Neural cell (in vitro differentiated cells): ENCODE results near the gene ENGASE. TPM values are rescaled to one million over a fixed set of nuclear protein-coding genes. Genes with fewer than 3 reads are reported as not detected.

Experiments used
- H2AFZ ChIP-seq: fragments of 200-600, 300-800 bp; sonication (generic), shearing (Covaris generic); 2 replicates; pipeline ENCODE4 v1.6.0; 2014; ENCODE audit warnings: low read depth, mild to moderate bottlenecking, antibody characterized with exemption, low read length, moderate library complexity
- H3F3A ChIP-seq: fragments of 200-600 bp; shearing (Covaris generic); 2 replicates; pipeline ENCODE4 v1.6.1; 2016; ENCODE audit warnings: mild to moderate bottlenecking, moderate library complexity, mixed read lengths, antibody characterized with exemption, low read length; ENCODE audit not compliant: insufficient read depth, poor library complexity, severe bottlenecking
- H3K27ac ChIP-seq: fragments of 200-600, 300-800 bp; sonication (generic), shearing (Covaris generic); 2 replicates; pipeline ENCODE4 v1.5.1; 2014; ENCODE audit warnings: mild to moderate bottlenecking, low read length, moderate library complexity
- H3K27me3 ChIP-seq: fragments of 300-800, 200-600 bp; sonication (generic), shearing (Covaris generic); 2 replicates; pipeline ENCODE4 v1.6.0; 2014; ENCODE audit warnings: mild to moderate bottlenecking, low read depth, low read length, moderate library complexity; ENCODE audit not compliant: insufficient read depth
- H3K36me3 ChIP-seq: fragments of 300-800, 200-600 bp; sonication (generic), shearing (Covaris generic); 2 replicates; pipeline ENCODE4 v1.5.1; 2014; ENCODE audit warnings: mild to moderate bottlenecking, antibody characterized with exemption, low read length, moderate library complexity; ENCODE audit not compliant: insufficient read depth
- H3K4me2 ChIP-seq: fragments of 300-800, 200-600 bp; sonication (generic), shearing (Covaris generic); 2 replicates; pipeline ENCODE4 v1.6.0; 2014; ENCODE audit warnings: mild to moderate bottlenecking, low read length
- H3K4me3 ChIP-seq: fragments of 300-800, 200-600 bp; sonication (generic), shearing (Covaris generic); 2 replicates; pipeline ENCODE4 v1.5.1; 2014; ENCODE audit warnings: mild to moderate bottlenecking, low read length, moderate library complexity
- H3K79me2 ChIP-seq: fragments of 200-600 bp; shearing (Covaris generic); replicated peaks from 2 replicates; pipeline ENCODE4 v1.6.0; 2014; ENCODE audit warnings: mild to moderate bottlenecking, low read length, moderate library complexity; ENCODE audit not compliant: insufficient read depth
- H3K9ac ChIP-seq: fragments of 300-800, 200-600 bp; sonication (generic), shearing (Covaris generic); 2 replicates; pipeline ENCODE4 v1.6.1; 2016; ENCODE audit warnings: mild to moderate bottlenecking, low read length, mixed read lengths
- H3K9me2 ChIP-seq: fragments of 200-600 bp; shearing (Covaris generic); 2 replicates; pipeline ENCODE4 v1.6.1; 2016; ENCODE audit warnings: mild to moderate bottlenecking, low read length, mixed read lengths; ENCODE audit not compliant: insufficient read depth
- H3K9me3 ChIP-seq: fragments of 200-600, 300-800 bp; sonication (generic), shearing (Covaris generic); 2 replicates; pipeline ENCODE4 v1.6.1; 2016; ENCODE audit warnings: mild to moderate bottlenecking, mixed run types, low read length, moderate library complexity, mixed read lengths
- H4K20me1 ChIP-seq: fragments of 200-600 bp; shearing (Covaris generic); 2 replicates; pipeline ENCODE4 v1.6.1; 2016; ENCODE audit warnings: mild to moderate bottlenecking, mixed run types; ENCODE audit not compliant: insufficient read depth
- EP300 ChIP-seq: fragments of 450-650 bp; conservative IDR thresholded peaks from 2 replicates; pipeline ENCODE4 v1.6.1; 2014; ENCODE audit warnings: antibody characterized with exemption, mild to moderate bottlenecking, moderate library complexity; ENCODE audit not compliant: poor library complexity, severe bottlenecking
- EZH2 ChIP-seq: fragments of 200-600, 300-800 bp; shearing (Covaris generic), sonication (generic); IDR thresholded peaks from 2 replicates; pipeline ENCODE4 v1.6.1; 2014; ENCODE audit warnings: antibody characterized with exemption, low read length, borderline replicate concordance, mild to moderate bottlenecking; ENCODE audit not compliant: insufficient read depth, poor library complexity, severe bottlenecking
- MXI1 ChIP-seq: fragments of 450-650 bp; conservative IDR thresholded peaks from 2 replicates; pipeline ENCODE4 v1.6.1; 2014; ENCODE audit warnings: antibody characterized with exemption, mild to moderate bottlenecking; ENCODE audit not compliant: poor library complexity, severe bottlenecking
- POLR2AphosphoS5 ChIP-seq: IDR thresholded peaks from 2 replicates; pipeline ENCODE4 v1.6.1; 2012
- RAD21 ChIP-seq: fragments of 450-650 bp; conservative IDR thresholded peaks from 2 replicates; pipeline ENCODE4 v1.6.1; 2014; ENCODE audit warnings: antibody characterized with exemption, mild to moderate bottlenecking, moderate library complexity
- REST ChIP-seq: IDR thresholded peaks from 2 replicates; pipeline ENCODE4 v1.6.1; 2012; ENCODE audit warnings: borderline replicate concordance
- SMC3 ChIP-seq: fragments of 450-650 bp; conservative IDR thresholded peaks from 2 replicates; pipeline ENCODE4 v1.6.1; 2014; ENCODE audit warnings: antibody characterized with exemption, mild to moderate bottlenecking, moderate library complexity; ENCODE audit not compliant: poor library complexity
- TAF1 ChIP-seq: IDR thresholded peaks from 2 replicates; pipeline ENCODE4 v1.6.1; 2012; ENCODE audit warnings: low read depth
- polyA plus RNA-seq: library from polyadenylated mRNA; depleted of rRNA; stranded (reverse); fragments of >200 nt; gene quantifications from 2 replicates; pipeline ENCODE4 v1.2.3, GENCODE V29; 2014
- TF ChIP-seq, protein P1 (sequence below): fragments of 450-650 bp; IDR thresholded peaks from 2 replicates; pipeline ENCODE4 v1.5.1; 2014; ENCODE audit warnings: antibody characterized with exemption, mild to moderate bottlenecking, moderate library complexity; ENCODE audit not compliant: poor library complexity, severe bottlenecking

The ENGASE gene
- polyA plus RNA-seq, 1 donor from 2014 or later = 13.0 TPM

- no peak for TF ChIP-seq TAF1
- TF ChIP-seq MXI1 = no peak
- no peak for TF ChIP-seq EZH2
- TF ChIP-seq REST = no peak
- TF ChIP-seq, protein P1, sequence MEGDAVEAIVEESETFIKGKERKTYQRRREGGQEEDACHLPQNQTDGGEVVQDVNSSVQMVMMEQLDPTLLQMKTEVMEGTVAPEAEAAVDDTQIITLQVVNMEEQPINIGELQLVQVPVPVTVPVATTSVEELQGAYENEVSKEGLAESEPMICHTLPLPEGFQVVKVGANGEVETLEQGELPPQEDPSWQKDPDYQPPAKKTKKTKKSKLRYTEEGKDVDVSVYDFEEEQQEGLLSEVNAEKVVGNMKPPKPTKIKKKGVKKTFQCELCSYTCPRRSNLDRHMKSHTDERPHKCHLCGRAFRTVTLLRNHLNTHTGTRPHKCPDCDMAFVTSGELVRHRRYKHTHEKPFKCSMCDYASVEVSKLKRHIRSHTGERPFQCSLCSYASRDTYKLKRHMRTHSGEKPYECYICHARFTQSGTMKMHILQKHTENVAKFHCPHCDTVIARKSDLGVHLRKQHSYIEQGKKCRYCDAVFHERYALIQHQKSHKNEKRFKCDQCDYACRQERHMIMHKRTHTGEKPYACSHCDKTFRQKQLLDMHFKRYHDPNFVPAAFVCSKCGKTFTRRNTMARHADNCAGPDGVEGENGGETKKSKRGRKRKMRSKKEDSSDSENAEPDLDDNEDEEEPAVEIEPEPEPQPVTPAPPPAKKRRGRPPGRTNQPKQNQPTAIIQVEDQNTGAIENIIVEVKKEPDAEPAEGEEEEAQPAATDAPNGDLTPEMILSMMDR = no peak
- no peak for TF ChIP-seq SMC3
- no peak for TF ChIP-seq RAD21
- no peak for TF ChIP-seq EP300
- TF ChIP-seq POLR2AphosphoS5 = no peak
- no peak overlapping the region for H3K27ac ChIP-seq
- H3K9me2 ChIP-seq = no peaks in the 10 kb centered on the region
- H3K36me3 ChIP-seq = no peaks in the 10 kb centered on the region
- no peak overlapping the region for H2AFZ ChIP-seq
- H4K20me1 ChIP-seq = no peaks in the 10 kb centered on the region
- H3K4me2 ChIP-seq = no peak overlapping the region
- H3K4me3 ChIP-seq = no peak overlapping the region
- no peaks in the 10 kb centered on the region for H3K79me2 ChIP-seq
- no peak overlapping the region for H3K9ac ChIP-seq
- no peaks in the 10 kb centered on the region for H3K27me3 ChIP-seq
- H3F3A ChIP-seq = no peaks in the 10 kb centered on the region
- H3K9me3 ChIP-seq = no peaks in the 10 kb centered on the region
Measured at GRCh38 chr17:79083191-79083971, 8.8 kb downstream of the ENGASE start.

GRCh38 chr17:79084291-79085153, 9.9 kb downstream of the ENGASE start:
- Histone ChIP-seq H3K27me3 (no peaks in the 10 kb centered on the region), H3K4me3 (no peak overlapping the region), H2AFZ (no peak overlapping the region), H3K9me2 (no peaks in the 10 kb centered on the region), H3K9me3 (no peaks in the 10 kb centered on the region), H3F3A (no peaks in the 10 kb centered on the region), H3K27ac (no peak overlapping the region), H3K4me2 (no peak overlapping the region), H4K20me1 (no peaks in the 10 kb centered on the region), H3K79me2 (no peaks in the 10 kb centered on the region), H3K9ac (no peak overlapping the region), H3K36me3 (no peaks in the 10 kb centered on the region)
- no peak for TF ChIP-seq SMC3
- no peak for TF ChIP-seq EP300
- TF ChIP-seq REST = no peak
- TF ChIP-seq RAD21 = no peak
- no peak for TF ChIP-seq POLR2AphosphoS5
- TF ChIP-seq, protein P1 = no peak
- no peak for TF ChIP-seq EZH2
